Measurements from ENCODE around the gene ADCK1. TPM values are rescaled to one million over a fixed set of nuclear protein-coding genes. Genes with fewer than 3 reads are reported as not detected.

Gene ADCK1
- total and polyA plus RNA-seq, 9 of the 15 experiments (the other 6 are each of a cell fraction or from before 2014, with no cell fraction given) = 2.8 to 8.9 (median 4.3) TPM

GRCh38 chr14:77859934-77860570 lies 60.1 kb downstream of the ADCK1 start (continued):
- no peak for TF ChIP-seq CTCFL (IDR thresholded peaks at IDR 0.05; ENCODE audit: borderline replicate concordance, insufficient read depth, low read depth, low read length, poor library complexity, severe bottlenecking)
- TF ChIP-seq ZBTB2 (IDR thresholded peaks at IDR 0.05) = no peak
- TF ChIP-seq HDAC1 (IDR thresholded peaks at IDR 0.05) = peak in 1 of 2 experiments; percentile 57; a peak in 1 of 4 replicates
- peak; percentile 97 for TF ChIP-seq NFIC (IDR thresholded peaks at IDR 0.05)
- TF ChIP-seq ZNF507 (tag; conservative IDR thresholded peaks at IDR 0.05) = no peak
- peak; percentile 21 for TF ChIP-seq CCNT2 (IDR thresholded peaks at IDR 0.05; ENCODE audit: borderline replicate concordance, extremely low read depth, insufficient read length, low read depth, low read length)
- peak; percentile 37; the same call in 1 of the 2 replicates for TF ChIP-seq ESRRA (IDR thresholded peaks at IDR 0.05; ENCODE audit: borderline replicate concordance, low read depth)
- peak; percentile 24; the same call in 1 of the 2 replicates for TF ChIP-seq VEZF1 (CRISPR knock-in tag; IDR thresholded peaks at IDR 0.05)

All from K562 (cell line).